ENCODE data around the gene DOCK10.
A peak's percentile ranks its signal among the peaks of the same experiment; 100 is the strongest.

Gene DOCK10

DNA sequence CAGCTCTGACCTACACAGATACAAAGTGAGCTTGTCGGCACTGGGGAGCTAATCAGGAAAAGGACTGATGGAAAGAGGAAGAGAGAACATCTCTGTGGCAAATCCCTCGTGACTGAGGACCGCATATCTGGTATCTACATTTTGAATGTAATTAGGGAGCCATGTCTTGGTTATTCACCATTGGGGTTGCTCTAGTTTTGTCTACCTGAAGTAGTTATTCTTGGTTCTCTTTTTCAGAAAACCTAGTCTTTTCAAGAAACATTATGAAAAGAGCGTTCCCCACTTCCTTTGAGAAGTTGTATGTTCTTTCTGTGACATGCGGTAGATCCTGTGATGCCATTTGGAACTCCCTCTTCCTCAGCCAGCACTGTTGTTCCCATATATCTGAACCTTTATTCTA is 104.4 kb downstream of the DOCK10 start:
- DNase-seq (ENCODE audit: low read depth in 2 of 2): no peak
- TF ChIP-seq, protein P1, sequence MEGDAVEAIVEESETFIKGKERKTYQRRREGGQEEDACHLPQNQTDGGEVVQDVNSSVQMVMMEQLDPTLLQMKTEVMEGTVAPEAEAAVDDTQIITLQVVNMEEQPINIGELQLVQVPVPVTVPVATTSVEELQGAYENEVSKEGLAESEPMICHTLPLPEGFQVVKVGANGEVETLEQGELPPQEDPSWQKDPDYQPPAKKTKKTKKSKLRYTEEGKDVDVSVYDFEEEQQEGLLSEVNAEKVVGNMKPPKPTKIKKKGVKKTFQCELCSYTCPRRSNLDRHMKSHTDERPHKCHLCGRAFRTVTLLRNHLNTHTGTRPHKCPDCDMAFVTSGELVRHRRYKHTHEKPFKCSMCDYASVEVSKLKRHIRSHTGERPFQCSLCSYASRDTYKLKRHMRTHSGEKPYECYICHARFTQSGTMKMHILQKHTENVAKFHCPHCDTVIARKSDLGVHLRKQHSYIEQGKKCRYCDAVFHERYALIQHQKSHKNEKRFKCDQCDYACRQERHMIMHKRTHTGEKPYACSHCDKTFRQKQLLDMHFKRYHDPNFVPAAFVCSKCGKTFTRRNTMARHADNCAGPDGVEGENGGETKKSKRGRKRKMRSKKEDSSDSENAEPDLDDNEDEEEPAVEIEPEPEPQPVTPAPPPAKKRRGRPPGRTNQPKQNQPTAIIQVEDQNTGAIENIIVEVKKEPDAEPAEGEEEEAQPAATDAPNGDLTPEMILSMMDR (IDR thresholded peaks at IDR 0.05; ENCODE audit: low read depth, low read length): no peak
- no peak overlapping the region for H3K4me3 ChIP-seq (replicated peaks in 1 of 2; ENCODE audit: low read depth in 2 of 2, low read length in 2 of 2)

DNA sequence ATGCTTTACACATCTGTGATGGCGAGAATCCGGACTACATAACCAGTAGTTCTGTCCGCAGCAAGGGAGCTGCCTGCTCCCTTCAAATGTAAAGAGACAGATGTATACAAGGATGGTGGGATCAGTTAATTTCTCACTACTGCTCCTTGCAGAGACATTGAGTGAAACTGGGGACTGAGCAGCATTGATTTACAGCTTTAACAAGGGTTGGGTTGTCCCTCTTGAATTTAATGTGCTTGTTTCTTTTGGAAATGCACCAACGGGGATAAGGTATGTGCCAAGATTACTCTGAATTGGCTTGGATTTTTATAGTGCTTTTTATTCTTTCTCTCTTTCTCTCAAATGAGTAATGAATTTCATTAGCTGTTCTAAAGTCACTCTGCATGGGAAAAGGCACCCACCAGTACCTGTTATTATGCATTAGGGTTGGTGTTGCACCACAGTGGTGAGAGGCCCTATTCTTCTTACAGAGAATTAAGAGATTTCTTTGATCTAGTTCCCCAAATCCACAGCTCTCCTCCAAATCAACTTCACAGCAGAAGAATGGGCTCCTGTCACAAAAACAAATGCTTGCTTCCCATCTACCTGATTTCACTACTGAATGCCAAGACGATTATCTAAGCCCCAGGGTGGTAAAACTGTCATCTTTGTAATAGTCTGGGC is 107.6 kb downstream of the DOCK10 start:
- TF ChIP-seq, protein P1 (IDR thresholded peaks at IDR 0.05; ENCODE audit: low read depth, low read length): no peak
- peak; percentile 54 to 64 for DNase-seq (ENCODE audit: low read depth in 2 of 2)
- no peak overlapping the region for H3K4me3 ChIP-seq (replicated peaks in 1 of 2; ENCODE audit: low read depth in 2 of 2, low read length in 2 of 2)

DNA sequence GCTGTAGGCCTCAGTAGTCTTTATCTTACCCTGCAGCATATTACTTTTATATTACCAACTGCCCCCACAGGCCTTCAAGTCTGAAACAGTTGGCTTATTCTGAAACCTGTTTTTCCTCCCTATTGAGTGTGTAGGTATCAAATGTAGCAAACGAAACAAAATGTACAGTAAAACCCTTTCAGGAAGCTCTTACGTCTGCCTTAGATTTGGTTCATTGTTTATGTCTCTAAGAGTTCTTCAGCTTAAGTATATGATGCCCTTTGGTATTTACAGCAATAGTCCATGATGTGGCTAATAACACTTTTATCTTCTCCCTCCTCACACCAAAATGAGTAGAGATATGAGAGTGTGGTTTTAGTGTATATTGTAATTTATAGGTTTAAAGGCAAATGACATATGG is 108.8 kb downstream of the DOCK10 start:
- TF ChIP-seq, protein P1 (IDR thresholded peaks at IDR 0.05; ENCODE audit: low read depth, low read length): no peak

DNA sequence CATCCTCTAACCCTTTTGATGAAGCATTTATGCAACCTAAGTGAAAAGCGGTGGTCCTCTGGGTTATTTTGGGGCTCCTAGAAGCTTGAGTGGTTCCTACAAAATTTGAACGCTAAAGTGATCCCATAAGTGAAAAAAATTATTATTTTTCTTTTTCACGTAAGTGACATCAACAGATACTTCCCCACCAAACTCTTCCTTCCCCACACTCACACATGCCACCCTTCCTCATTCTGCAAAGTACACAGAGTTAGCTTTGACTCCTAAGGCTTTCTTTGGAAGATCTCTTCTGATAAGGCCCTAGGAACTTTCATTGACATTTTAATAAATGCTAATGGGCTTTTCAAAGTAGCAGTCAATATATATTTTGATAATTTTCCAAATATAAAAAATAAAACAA is 109.7 kb downstream of the DOCK10 start:
- no peak for DNase-seq (ENCODE audit: low read depth in 2 of 2)
- H3K4me3 ChIP-seq (replicated peaks in 1 of 2; ENCODE audit: low read depth in 2 of 2, low read length in 2 of 2): no peak overlapping the region
- TF ChIP-seq, protein P1 (IDR thresholded peaks at IDR 0.05; ENCODE audit: low read depth, low read length): no peak

More for the DNA sequence above, 108.8 kb downstream of the DOCK10 start:
- H3K4me3 ChIP-seq (replicated peaks in 1 of 2; ENCODE audit: low read depth in 2 of 2, low read length in 2 of 2): no peak overlapping the region
- DNase-seq (ENCODE audit: low read depth in 2 of 2): no peak

DNA sequence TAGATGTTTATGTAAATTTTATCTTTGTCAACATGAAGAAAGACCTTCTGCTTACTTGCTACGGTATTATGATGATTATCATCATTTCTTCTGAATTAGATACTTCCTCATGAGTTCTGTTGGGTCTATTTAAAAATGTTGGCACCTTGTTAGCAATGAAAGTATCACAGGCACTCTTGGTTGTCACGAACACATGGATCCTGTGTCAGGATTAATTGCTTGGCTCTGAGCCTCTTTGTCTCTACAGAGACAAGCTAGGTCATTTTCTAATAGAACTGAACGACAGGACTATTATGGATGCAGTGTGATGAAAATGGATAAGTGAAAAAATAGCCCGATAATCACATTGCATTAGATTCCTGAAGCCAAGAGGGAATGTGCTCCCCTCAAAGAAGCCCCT is 110.3 kb downstream of the DOCK10 start:
- TF ChIP-seq, protein P1 (IDR thresholded peaks at IDR 0.05; ENCODE audit: low read depth, low read length): no peak
- H3K4me3 ChIP-seq (replicated peaks in 1 of 2; ENCODE audit: low read depth in 2 of 2, low read length in 2 of 2): no peak overlapping the region
- DNase-seq (ENCODE audit: low read depth in 2 of 2): no peak

DNA sequence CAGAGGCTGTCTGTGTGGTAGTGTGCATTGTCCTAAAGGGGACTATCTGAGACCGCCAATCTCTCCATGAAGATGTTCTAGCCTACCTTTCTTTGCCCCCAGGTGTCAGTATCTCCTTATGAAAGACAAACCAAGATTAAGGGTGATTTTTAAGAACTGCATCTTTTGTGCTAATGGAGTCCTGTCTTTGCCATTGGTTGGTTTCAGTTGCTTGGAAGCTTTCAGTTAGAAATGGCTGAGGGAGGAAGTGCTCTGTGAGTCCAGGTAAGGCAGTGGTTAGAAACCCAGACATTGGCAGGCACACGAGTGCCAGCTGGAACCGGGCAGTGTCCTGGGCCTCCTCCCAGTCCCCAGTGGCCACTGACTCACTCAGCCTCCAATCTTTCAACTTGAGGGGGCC is 111.3 kb downstream of the DOCK10 start:
- H3K4me3 ChIP-seq (replicated peaks in 1 of 2; ENCODE audit: low read depth in 2 of 2, low read length in 2 of 2): no peak overlapping the region
- TF ChIP-seq, protein P1 (IDR thresholded peaks at IDR 0.05; ENCODE audit: low read depth, low read length): no peak
- peak in 1 of 2 donors; percentile 35 for DNase-seq (ENCODE audit: low read depth in 2 of 2)

DNA sequence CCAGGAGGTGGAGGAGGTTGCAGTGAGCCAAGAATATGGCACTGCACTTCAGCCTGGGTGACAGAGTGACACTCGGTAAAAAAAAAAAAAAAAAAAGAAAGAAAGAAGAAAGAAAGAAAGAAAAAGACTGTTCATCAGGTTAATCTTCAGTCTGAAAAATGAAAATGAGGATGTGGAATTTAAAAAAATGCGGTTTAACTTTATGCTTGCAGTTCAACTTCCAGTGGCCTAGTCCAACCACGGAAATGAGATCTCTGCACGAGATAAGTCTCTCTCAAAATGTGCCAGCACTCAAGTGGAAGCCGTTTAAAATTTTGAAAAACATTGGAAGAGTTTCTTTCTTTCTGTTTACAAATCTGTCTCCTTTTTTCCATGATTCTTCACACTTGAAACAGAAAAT is 112.1 kb downstream of the DOCK10 start:
- no peak overlapping the region for H3K4me3 ChIP-seq (replicated peaks in 1 of 2; ENCODE audit: low read depth in 2 of 2, low read length in 2 of 2)
- no peak for DNase-seq (ENCODE audit: low read depth in 2 of 2)
- TF ChIP-seq, protein P1 (IDR thresholded peaks at IDR 0.05; ENCODE audit: low read depth, low read length): no peak

Measured in cardiac fibroblast (primary cell).